Ecto neural progenitor cell (in vitro differentiated cells): Measurements from ENCODE around the gene SLC12A7.
"Not testable (repeated sequence)": the region's sequence is repeated elsewhere in the genome, so short reads cannot be mapped to it uniquely, and the experiment has no call there.

Source experiments
- DNase-seq: peaks from one replicate; pipeline ENCODE4 v3.0.0-alpha.2; 2018; ENCODE audit warnings: low spot score

Gene SLC12A7

DNA sequence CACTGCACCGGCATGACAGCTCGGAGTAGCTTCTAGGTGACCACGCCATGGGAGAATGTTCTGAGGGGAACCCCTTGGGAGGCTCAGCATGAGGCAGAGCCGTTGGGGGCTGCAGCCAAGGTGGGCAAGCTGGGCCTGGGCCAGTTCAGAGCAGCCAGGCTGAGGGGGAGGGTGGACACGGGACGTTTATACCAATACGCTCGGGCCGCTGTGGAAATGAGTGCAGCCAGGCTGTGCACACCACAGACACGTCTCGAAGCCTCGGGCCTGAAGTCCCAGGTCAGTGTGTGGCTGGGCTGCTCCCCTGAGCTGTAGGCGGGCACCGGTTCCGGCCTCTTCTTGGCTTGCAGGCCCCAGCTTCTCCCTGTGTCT is 28.9 kb upstream of the SLC12A7 start:
- no peak for DNase-seq

- DNase-seq: no peak
Observed at GRCh38 chr5:1140171-1140817, 28.4 kb upstream of the SLC12A7 start.

DNA sequence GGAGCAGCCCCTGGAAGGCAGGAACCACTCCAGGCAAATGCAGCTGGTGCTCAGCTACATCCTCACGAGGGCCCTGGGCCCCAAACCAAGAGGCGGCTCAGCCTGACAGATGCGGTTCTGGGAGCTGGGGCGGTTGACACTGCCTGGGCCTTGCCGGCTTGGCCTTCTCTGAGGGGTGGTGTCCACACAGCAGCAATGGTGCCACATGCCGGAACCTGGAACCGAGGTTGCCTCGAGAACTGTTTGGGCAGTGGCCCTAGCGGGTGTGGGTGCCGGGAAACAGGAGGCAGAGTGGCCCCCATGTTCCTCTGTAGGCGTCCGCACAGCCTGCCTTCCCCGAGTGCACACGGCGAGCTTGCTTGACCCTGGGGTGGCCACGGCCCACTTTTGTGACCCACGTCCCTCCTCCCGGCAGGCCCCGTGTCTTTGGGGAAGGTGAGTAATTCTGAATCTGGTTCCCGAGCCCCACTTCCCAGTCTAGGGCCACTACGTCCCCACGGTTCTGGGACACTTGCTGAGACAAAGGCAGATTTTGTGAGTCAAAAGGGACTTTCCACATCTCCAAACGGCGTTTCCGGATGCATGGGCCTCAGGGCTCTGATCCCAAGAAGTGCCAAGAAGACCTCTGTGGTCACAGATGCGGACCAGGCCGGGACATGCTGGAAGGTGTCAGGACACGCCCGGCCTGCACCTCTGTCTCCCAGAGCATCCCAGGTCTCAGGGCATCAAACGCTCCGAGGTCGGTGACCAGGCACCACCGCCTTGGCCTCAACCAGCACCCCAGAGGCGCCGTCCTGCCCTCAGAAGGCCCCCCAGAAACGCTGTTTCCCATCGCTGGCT is 27.7 kb upstream of the SLC12A7 start:
- DNase-seq: no peak

GRCh38 chr5:1138445-1139245 is 26.8 kb upstream of the SLC12A7 start:
- DNase-seq: no peak

GRCh38 chr5:1137567-1138444 is 25.9 kb upstream of the SLC12A7 start:
- no peak for DNase-seq

- no peak for DNase-seq
Observed at GRCh38 chr5:1136814-1137213, 25.0 kb upstream of the SLC12A7 start.

GRCh38 chr5:1135696-1136525 is 24.0 kb upstream of the SLC12A7 start:
- no peak for DNase-seq

DNA sequence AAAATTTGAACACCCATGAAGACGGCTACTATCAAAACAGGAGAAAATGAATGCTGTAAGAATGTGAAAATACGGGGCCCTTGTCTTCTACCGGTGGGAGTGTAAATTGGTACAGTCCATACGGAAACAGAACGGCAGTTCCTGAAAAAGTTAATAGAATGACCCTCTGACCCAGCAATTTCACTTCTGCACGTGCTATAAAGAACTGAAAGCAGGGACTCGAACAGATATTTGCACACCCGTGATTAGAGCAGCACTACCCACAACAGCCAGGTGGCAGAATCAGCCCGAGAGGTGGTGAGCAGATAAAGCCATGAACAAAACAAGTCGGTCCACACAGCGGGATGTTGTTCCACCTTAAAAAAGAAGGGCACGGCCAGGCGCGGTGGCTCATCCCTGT is 22.6 kb upstream of the SLC12A7 start:
- no peak for DNase-seq

- DNase-seq: no peak
Observed at GRCh38 chr5:1133510-1134201, 21.8 kb upstream of the SLC12A7 start.

- no peak for DNase-seq
Observed at GRCh38 chr5:1133108-1133507, 21.2 kb upstream of the SLC12A7 start.

DNA sequence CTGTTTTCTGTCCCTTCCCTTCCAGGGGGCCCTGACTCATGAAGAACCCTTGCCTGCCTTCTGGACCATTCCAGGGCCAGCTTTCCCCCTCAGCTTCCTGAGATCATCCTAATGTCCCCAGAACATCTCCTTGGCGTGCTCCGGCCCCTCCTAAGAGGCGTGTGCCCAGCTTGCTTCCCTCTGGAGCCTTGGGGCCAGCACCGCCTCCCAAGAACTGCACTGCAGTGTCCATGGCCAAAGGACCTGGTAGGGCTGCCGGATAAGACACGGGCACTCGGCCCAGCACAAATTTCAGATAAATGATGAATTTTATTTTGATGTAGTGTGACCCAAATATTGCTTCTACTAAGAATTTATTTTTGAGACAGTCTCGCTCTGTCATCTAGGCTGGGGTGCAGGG is 20.7 kb upstream of the SLC12A7 start:
- DNase-seq: no peak

GRCh38 chr5:1131726-1132125 is 19.9 kb upstream of the SLC12A7 start:
- DNase-seq: no peak

GRCh38 chr5:1131191-1131621 is 19.3 kb upstream of the SLC12A7 start:
- DNase-seq: no peak

GRCh38 chr5:1130218-1130946 is 18.5 kb upstream of the SLC12A7 start:
- DNase-seq: no peak

DNA sequence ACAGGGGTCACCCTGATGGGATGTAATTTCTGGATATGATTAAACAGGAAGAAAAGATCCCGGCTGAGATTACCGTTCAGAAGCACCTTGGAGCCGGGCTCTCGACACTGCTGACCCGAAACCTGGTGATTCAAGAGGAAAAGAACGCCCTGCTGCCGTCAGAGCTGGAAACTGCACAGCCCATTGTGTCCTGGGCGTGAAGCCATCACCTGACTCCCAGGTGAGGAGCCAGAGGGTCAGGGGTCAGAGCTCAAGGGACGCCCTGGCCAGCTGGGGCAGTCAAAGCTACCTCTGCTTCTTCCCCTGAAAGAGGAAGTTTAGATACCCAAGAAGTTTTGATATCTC is 17.8 kb upstream of the SLC12A7 start:
- no peak for DNase-seq

DNA sequence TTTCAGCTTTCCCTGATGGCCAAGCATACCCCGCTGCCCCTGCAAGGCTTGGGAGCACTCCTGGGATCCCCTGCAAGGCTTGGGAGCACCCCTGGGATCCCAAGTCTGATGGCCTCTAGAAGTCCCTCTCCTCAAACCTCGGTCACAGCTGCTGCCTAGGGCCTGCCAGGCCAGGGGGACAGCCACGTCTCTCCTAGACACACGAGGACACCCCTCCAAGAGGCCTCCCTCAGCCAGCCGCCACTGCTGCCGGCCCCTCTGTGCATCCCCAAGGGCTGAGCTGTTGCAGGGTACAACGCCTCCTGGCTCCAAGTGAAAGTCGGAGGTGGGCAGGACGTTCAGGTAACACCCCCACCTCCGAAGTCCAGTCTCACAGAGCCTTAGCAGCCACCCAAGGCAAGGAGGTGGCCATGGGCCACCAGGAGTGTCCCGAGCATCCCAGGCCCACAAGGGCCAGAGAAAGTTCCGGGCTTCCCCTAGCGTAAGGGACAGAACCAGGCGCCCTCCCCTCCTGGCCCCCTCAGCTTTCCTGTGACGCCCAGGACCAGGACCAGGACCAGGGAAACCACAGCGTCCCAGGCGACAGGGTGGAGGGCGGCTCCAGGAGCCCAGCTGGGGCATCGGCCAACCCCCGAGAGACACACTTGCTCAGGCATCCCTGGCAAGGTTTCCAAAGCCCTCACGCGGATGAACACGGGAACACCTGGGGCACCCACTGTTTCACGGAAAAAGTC is 17.3 kb upstream of the SLC12A7 start:
- no peak for DNase-seq

- DNase-seq: no peak
Observed at GRCh38 chr5:1127959-1128785, 16.3 kb upstream of the SLC12A7 start.

DNA sequence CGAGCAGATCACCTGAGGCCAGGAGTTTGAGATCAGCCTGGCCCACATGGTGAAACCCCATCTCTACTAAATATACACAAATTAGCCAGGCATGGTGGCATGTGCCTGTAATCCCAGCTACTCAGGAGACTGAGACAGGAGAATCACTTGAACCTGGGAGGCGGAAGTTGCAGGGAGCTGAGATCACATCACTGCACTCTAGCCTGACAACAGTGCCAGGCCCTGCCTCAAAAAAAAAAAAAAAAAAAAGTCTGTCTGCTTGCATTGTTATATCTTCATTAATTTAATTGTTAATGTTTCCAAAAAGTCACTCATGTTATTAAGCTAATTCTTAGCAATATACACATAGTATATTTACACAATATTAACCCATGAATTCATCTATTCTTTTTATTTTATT is 13.8 kb upstream of the SLC12A7 start:
- DNase-seq: not testable (repeated sequence)
